AG09309 (cell line): ENCODE results near the gene DCHS2.

Experiments
- DNase-seq: peaks from one replicate; pipeline ENCODE4 v3.0.0-alpha.2; 2010; ENCODE audit warnings: low read depth
- H3K4me3 ChIP-seq: 2 replicates; pipeline ENCODE4 v1.5.1; 2011; ENCODE audit warnings: mild to moderate bottlenecking, low read depth, low read length, moderate library complexity; ENCODE audit not compliant: control insufficient read depth
- TF ChIP-seq, protein P1 (sequence below): IDR thresholded peaks from 2 replicates; pipeline ENCODE4 v1.5.1; 2011; ENCODE audit warnings: mild to moderate bottlenecking, low read depth, low read length, inconsistent platforms; ENCODE audit not compliant: insufficient read depth, control insufficient read depth; ENCODE audit errors: missing control alignments

DCHS2 gene

GRCh38 chr4:154467886-154468285 is 23.7 kb downstream of the DCHS2 start:
- TF ChIP-seq, protein P1, sequence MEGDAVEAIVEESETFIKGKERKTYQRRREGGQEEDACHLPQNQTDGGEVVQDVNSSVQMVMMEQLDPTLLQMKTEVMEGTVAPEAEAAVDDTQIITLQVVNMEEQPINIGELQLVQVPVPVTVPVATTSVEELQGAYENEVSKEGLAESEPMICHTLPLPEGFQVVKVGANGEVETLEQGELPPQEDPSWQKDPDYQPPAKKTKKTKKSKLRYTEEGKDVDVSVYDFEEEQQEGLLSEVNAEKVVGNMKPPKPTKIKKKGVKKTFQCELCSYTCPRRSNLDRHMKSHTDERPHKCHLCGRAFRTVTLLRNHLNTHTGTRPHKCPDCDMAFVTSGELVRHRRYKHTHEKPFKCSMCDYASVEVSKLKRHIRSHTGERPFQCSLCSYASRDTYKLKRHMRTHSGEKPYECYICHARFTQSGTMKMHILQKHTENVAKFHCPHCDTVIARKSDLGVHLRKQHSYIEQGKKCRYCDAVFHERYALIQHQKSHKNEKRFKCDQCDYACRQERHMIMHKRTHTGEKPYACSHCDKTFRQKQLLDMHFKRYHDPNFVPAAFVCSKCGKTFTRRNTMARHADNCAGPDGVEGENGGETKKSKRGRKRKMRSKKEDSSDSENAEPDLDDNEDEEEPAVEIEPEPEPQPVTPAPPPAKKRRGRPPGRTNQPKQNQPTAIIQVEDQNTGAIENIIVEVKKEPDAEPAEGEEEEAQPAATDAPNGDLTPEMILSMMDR, result no peak
- DNase-seq, result no peak
- no peak overlapping the region for H3K4me3 ChIP-seq

DNA sequence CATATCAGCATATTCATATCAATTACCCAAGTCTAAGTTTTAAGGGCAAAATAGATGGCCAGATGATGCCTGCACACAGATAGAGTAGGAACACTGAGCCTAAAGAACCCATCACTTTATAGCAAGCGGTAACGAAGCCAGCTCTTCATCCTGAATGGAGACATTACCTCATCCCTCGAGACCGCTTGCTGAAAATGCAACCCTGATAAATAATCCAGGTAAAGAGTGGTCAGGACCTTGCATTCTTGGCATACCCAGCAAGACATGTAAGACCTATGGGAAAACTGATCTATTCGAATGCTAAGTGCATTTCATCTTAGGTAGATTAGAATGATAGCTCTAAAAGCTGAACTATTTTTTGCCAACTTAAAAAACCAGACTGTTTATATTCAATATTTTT is 25.3 kb downstream of the DCHS2 start:
- DNase-seq, result no peak
- TF ChIP-seq, protein P1, result no peak

DNA sequence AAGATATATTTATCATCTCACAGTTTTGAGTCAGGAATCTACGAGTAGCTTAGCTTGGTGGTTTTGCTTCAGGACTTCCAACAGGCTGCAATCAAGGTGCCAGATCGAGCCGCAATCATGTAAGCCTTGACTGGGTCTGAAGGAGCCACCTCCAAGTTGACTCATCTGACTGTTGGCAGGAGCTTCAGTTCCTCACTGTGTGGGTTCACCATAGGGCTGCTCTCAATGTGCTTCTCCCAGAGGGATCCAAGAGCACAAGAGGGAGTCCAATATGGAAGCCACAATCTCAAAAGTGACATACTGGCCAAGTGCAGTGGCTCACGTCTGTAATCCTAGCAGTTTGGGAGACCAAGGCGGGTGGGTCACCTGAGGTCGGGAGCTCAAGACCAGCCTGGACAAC is 26.5 kb downstream of the DCHS2 start:
- no peak overlapping the region for H3K4me3 ChIP-seq
- DNase-seq, result no peak

More for the DNA sequence above, 25.3 kb downstream of the DCHS2 start:
- H3K4me3 ChIP-seq, result no peak overlapping the region

GRCh38 chr4:154464654-154465053 is 26.9 kb downstream of the DCHS2 start:
- no peak for DNase-seq
- no peak overlapping the region for H3K4me3 ChIP-seq
- TF ChIP-seq, protein P1, result no peak

More for the DNA sequence above, 26.5 kb downstream of the DCHS2 start:
- TF ChIP-seq, protein P1, result no peak

DNA sequence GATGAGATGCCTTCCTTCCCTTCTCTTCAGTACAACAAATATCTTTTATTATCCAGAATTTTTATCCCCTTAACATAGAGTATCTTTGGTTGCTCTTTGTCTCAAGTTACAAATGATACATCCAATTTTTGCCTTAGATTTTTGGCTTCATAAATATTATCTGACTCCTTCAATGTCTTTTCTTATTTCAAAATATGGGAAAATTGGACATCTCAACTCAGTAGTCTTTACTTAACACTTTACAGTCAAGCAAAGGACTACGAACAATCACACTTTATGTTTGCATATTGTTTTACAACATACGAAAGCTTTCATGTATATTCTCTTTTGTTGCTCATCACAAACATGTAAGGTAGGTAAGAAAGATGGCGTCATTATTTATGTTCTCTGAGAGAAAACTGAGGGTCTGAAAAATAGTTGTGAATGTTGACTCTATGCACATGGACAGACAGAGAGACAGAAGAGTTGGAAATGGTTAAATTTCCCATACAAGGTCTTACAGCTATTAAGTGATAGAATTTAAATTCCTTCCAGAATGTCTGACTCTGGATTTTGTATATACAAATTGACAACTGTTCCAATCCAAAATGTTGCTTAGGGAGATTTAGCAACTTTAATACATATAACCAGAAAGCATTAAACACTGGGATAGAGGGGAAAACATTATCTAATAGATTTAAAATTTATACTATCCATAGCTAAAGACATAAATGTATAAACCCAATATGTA is 29.4 kb downstream of the DCHS2 start:
- TF ChIP-seq, protein P1, result no peak
- no peak for DNase-seq
- no peak overlapping the region for H3K4me3 ChIP-seq

DNA sequence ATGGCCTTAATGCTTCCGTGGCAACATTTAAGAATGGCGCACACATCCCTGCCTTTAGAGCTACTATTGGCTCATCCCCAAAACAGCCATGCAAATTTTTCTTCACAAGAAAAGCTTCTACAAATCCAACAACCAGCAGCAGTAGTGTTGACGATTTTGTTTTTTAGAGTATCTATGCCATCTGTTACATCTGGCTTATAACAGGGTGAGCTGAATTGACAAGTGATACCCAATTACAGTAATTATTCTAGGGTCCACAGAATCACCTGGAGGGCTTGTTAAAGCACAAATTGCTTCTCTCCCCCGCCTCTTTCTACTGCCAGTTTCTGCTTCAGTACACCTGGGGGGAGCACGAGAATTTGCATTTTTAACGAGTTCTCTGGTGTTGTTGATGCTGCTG is 34.1 kb downstream of the DCHS2 start:
- TF ChIP-seq, protein P1, result no peak
- DNase-seq, result no peak
- no peak overlapping the region for H3K4me3 ChIP-seq
